H7 (cell line): ENCODE data around the gene S100A3. TPM values are rescaled to one million over a fixed set of nuclear protein-coding genes. Genes with fewer than 3 reads are reported as not detected.
"Not testable (repeated sequence)": the region's sequence is repeated elsewhere in the genome, so short reads cannot be mapped to it uniquely, and the experiment has no call there.

Source experiments
- DNase-seq: peaks from one replicate; pipeline ENCODE4 v3.0.0; 2012
- H3K27me3 ChIP-seq: 2 replicates; pipeline ENCODE4 v1.6.0; 2011; ENCODE audit warnings: mild to moderate bottlenecking, low read length; ENCODE audit not compliant: control insufficient read depth, insufficient read depth
- H3K36me3 ChIP-seq: replicated peaks from 2 replicates; pipeline ENCODE4 v1.5.1; 2011; ENCODE audit warnings: low read length; ENCODE audit not compliant: control insufficient read depth, insufficient read depth
- H3K4me3 ChIP-seq: 2 replicates; pipeline ENCODE4 v1.5.1; 2011; ENCODE audit warnings: low read depth, mild to moderate bottlenecking, control low read depth, low read length, moderate library complexity; ENCODE audit not compliant: insufficient read depth
- total RNA-seq: library from RNA; depleted of rRNA; stranded (reverse); fragments of >200 nt; shearing (Covaris generic); gene quantifications from 2 replicates; pipeline ENCODE4 v1.2.3, GENCODE V29; 2014

The S100A3 gene
- total RNA-seq, 1 experiment from 2014 or later = 0.31 TPM

DNA sequence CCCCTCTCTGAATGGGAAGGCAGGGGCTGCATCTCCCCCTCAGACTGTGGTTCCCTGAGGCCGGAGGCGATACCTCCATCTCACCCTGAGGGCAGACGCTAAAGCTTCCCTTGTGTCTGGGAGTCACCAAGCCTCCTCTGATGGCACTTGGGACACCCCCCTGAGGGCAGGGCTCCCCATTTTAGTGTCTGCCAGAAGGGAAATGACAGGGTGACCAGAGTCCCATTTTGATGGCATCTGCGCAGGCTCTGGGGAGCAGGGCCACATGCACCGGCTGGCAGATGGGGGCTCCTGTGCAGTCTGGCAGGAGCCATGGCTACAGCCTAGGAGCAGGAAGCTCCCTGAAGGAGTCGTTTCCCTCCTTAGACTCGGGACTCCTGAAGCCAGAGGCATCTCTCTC lies 14.9 kb upstream of the S100A3 start:
- Histone ChIP-seq H3K36me3 (no peaks in the 10 kb centered on the region), H3K4me3 (no peak overlapping the region), H3K27me3 (no peaks in the 10 kb centered on the region)
- DNase-seq = no peak

DNA sequence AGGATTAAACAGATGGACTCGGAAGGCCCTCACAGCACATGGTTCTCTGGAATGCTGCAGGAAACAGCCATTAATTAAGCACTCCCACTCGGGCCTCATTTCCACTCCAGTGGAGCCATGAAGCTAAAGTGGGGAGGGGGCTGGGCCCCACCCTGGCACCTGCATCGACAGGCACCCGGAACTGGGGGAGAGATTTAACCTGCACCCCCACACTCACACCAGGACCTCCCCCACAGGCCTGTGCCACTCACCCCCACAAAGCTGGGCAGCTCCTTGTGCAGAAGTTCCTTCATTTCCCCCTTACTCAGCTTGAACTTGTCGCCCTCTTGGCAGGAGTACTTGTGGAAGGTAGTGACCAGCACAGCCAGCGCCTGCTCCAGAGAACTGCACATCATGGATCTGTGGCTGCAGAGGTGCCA lies 14.4 kb upstream of the S100A3 start:
- Histone ChIP-seq H3K27me3 (no peaks in the 10 kb centered on the region), H3K4me3 (no peak overlapping the region), H3K36me3 (no peaks in the 10 kb centered on the region)
- DNase-seq = no peak

DNA sequence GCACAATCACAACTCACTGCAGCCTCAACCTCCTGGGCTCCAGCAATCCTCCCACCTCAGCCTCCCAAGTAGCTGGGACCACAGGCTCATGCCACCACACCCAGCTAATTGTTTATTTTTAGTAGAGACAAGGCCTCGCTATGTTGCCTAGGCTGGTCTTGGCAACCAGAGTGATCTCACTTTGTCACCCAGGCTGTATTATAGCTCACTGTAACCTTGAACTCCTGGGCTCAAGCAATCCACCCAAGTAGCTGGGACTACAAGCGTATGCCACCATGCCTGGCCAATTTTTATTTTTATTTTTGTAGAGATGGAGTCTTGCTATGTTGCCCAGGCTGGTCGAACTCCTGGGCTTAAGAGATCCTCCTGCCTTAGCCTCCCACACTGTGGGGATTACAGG lies 13.0 kb upstream of the S100A3 start:
- H3K36me3 ChIP-seq, H3K27me3 ChIP-seq, DNase-seq, H3K4me3 ChIP-seq: not testable (repeated sequence)

DNA sequence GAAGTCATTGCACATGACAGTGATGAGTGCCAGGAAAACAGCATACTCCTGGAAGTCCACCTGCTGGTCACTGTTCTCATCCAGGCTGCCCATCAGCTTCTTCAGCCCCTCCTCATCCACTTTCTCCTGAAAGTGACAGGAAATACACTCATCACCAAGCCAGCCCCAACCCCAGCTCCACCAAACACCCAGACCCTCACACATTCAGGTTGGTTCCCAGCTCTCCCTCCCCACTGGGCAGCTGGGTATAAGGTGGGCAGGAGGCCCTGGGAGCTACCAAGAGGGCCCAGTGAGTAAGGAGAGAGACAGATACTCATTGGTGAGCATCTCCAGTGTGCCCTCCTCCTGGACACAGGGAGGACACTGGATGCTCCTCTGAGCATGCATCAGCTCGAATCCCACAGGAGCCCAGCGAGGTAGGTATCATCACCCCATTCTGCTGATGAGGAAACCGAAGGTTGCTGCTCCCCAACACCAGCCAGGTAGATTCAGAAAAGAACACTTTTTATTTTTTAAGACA lies 12.5 kb upstream of the S100A3 start:
- Histone ChIP-seq H3K4me3 (no peak overlapping the region), H3K27me3 (no peaks in the 10 kb centered on the region), H3K36me3 (no peaks in the 10 kb centered on the region)
- DNase-seq = no peak

DNA sequence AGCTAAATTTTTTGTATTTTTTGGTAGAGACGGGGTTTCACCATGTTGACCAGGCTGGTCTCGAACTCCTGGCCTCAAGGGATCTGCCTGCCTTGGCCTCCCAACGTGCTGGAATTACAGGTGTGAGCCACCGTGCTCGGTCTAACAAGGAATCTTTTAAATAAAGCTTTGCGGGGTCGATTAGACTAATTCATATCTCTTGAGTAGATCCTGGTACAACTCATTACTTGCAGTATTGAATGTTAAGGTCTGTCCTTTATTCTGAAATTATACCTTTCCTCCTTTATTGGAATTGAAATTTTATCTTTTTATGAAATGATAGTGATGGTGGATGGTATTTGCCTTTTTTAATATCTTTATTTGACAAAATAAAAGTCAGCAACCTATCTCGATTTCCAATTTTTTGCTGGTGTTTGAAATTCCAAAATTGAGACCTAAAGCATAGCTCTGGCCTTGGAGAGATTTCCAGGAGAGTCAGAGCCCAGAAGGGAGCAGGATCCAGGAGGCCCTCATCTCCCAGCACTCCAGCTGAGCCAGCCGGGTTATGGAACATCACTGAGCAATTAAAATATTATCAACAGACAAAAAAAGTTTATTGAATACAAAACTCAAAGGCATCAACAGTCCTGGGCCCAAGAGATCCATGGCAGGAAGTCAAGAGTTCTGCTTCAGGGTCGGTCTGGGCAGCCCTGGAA lies 11.9 kb upstream of the S100A3 start:
- DNase-seq = no peak
- no peaks in the 10 kb centered on the region for H3K27me3 ChIP-seq
- no peak overlapping the region for H3K4me3 ChIP-seq
- H3K36me3 ChIP-seq = no peaks in the 10 kb centered on the region

DNA sequence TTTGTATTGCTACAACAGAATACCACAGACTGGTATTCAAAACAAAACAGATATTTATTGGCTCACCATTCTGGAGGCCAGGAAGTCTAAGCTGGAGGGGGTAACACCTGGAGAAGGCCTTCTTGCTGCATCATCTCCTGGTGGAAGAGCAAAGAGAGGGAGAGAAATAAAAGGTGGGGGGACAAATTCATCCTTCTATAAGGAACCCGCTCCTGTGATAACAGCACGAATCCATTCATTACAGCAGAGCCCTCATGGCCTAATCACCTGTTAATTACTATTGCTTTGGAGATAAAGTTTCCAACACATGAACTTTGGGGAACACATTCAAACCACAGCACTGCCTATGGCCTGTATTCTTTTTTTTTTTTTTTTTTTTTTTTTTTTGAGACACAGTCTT lies 11.2 kb upstream of the S100A3 start:
- Histone ChIP-seq H3K27me3 (no peaks in the 10 kb centered on the region), H3K36me3 (no peaks in the 10 kb centered on the region), H3K4me3 (no peak overlapping the region)
- no peak for DNase-seq

DNA sequence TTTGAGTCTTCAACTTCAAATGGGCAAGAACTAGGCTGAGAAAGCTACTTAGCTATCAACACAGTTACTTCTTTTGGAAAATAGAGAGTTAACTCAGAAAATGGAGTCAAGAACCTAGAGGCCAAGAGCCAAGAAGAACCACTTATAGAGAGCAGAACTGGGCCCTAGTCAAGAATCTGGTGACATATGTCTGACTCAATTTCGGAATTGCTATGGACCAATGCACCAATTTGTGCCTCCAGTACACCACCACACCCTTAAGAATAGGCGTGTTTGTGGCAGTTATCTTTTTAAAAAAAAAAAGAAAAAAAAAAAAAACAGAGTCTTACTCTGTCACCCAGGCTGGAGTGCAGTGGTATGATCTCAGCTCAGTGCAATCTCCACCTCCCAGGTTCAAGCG lies 8.8 kb upstream of the S100A3 start:
- H3K27me3 ChIP-seq = no peaks in the 10 kb centered on the region

DNA sequence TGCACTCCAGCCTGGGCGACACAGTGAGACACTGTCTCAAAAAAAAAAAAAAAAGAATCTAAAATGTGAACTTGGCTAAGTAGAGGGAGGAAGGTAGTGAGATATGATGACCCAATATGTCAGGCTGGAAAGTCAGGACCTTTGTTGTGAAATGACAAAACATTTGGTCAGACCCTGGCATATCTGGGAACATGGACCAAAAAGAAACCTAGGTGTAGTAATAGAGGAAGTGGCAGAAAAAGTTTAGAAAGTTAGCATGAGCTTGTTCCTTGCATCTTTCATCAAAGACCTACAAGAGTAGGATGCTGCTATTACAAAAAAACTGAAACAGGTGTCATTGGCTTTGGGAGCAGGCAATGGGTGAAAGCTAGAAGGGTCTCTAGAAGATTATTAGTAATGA lies 7.3 kb upstream of the S100A3 start:
- H3K27me3 ChIP-seq = no peaks in the 10 kb centered on the region

More for the DNA sequence above, 8.8 kb upstream of the S100A3 start:
- DNase-seq = no peak
- H3K36me3 ChIP-seq = no peaks in the 10 kb centered on the region
- H3K4me3 ChIP-seq = no peak overlapping the region

DNA sequence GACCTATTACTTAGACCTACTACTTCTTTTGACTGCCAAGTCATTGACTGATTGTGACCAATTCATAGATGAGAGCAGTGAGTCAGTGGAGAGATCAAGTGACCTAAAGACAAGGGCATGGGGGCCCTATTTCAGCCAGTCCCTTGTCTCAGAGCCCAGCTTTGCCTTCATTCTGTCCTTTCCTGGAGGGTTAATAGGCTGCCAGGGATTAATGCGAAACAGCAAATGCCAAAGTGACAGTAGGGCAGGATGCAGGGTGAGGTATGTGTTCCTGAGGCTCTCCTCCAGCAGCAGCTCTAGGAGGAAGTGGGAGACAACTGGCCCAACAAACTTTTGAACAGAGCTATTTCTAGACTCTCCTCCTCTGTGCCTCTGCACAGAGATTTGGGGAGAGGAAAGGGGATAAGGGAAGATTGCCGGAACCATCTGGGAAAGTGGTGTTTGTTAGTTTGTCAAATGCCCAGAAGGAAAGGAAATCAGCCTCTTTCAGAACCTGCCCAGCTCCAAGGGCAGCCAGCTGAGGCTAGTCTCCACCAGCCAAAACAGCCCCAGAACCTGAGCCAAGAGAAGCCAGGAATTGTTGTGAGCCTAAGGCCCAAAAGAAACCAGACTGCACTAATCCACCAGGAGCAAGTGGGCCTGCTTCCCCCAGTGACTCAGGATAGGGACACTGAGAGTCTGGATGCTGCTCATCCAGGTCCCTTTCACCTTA lies 4.9 kb upstream of the S100A3 start:
- H3K27me3 ChIP-seq = peaks cover 2% of the 10 kb centered on the region; the same call in 1 of the 2 replicates
- H3K4me3 ChIP-seq = no peak overlapping the region
- no peaks in the 10 kb centered on the region for H3K36me3 ChIP-seq
- no peak for DNase-seq

More for the DNA sequence above, 7.3 kb upstream of the S100A3 start:
- Histone ChIP-seq H3K36me3 (no peaks in the 10 kb centered on the region), H3K4me3 (no peak overlapping the region)
- no peak for DNase-seq

DNA sequence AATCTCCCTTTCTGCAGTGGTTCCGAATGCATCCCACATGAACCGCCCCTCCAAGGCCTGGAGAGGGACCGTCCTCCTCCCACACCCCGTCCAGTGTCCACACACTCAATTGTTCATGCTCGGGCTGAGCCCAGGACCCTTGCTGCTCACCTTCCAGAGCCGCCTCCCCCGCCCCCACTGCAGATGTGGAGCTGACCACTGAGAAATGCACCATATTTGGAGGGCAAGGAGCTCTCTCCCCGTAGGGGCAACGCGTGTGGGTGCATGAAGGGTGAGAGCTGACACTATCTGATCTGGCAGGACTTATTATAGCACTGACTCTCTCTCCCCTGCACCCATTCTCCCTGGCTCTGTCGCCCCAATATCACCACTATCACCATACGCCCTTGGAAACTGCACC lies 4.0 kb upstream of the S100A3 start:
- Histone ChIP-seq H3K36me3 (no peaks in the 10 kb centered on the region), H3K27me3 (peaks cover 2% of the 10 kb centered on the region; the same call in 1 of the 2 replicates), H3K4me3 (no peak overlapping the region)
- DNase-seq = no peak

DNA sequence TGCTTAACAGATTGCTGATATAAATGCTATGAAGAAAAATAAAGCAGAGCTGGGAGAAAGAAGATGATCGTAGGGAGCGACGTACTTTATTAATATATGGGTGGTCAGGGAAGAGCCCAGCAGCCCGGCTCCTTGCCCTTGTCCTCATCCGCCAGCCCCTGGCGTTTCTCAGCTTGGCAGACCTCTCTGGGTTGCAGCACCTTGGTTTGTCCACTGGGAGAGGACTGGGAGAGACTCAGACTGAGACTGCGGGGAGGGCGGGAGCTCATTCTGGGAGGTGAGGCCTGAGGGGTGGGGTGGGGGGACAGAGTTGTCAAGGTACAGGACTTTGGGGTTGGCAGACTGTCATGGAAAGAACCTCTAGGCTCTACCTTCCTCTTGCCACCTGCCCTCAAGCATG lies 3.3 kb upstream of the S100A3 start:
- peak; percentile 82 for DNase-seq
- H3K36me3 ChIP-seq = no peaks in the 10 kb centered on the region
- no peak overlapping the region for H3K4me3 ChIP-seq
- H3K27me3 ChIP-seq = peaks cover 2% of the 10 kb centered on the region; the same call in 1 of the 2 replicates

DNA sequence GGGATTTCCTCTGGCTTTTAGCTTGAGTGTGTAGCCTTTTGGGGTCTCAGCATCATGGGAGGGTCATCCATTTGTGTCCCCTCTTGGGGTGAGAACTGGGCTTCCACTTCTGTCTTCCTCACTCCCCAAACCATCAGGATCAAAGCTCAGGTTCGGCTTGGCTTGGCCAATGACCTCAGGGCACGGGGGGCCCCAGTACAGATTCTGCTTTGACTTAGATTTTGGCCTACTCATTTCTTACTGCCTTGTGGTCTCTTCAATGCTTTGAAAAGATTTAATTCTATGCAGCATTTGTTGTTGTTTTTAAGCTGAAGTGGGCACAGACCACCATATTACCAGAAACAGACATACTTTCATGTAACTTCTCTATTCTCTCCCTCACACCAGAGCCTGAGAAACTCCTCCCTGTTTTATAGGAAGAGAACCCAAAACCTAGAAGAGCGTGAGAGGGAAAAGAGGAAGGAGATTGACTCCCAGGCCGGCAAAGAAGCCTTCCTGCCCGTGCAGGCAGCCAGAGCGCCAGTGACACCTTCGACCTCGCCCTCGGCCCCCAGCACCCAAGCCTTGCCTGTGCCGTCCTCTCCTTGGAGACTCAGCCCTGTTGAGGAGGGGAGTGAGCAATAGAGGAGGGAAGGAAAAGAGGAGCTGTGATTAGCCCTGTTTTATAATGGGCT lies 1.9 kb upstream of the S100A3 start:
- H3K4me3 ChIP-seq = no peak overlapping the region
- no peaks in the 10 kb centered on the region for H3K36me3 ChIP-seq
- peaks cover 2% of the 10 kb centered on the region; the same call in 1 of the 2 replicates for H3K27me3 ChIP-seq
- no peak for DNase-seq

DNA sequence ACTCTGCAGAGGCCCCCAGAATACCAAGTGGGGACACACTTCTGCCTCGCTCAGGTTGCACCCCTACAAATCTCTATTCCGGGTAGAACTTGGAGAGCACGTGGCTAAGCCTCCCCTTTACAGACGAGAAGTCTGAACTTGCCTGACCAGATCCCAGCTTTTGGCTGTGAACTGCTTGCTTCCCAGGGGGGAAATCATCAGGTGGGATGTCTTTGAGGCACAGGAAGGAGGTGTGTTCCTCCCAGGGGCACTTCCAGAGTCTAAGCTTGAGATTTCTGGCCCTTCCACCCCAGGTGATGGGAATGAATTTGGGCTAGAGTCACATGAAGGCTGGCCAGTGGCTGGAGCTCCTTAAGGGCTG lies 1.3 kb upstream of the S100A3 start:
- Histone ChIP-seq H3K4me3 (no peak overlapping the region), H3K27me3 (peaks cover 2% of the 10 kb centered on the region; the same call in 1 of the 2 replicates), H3K36me3 (no peaks in the 10 kb centered on the region)
- DNase-seq = no peak

DNA sequence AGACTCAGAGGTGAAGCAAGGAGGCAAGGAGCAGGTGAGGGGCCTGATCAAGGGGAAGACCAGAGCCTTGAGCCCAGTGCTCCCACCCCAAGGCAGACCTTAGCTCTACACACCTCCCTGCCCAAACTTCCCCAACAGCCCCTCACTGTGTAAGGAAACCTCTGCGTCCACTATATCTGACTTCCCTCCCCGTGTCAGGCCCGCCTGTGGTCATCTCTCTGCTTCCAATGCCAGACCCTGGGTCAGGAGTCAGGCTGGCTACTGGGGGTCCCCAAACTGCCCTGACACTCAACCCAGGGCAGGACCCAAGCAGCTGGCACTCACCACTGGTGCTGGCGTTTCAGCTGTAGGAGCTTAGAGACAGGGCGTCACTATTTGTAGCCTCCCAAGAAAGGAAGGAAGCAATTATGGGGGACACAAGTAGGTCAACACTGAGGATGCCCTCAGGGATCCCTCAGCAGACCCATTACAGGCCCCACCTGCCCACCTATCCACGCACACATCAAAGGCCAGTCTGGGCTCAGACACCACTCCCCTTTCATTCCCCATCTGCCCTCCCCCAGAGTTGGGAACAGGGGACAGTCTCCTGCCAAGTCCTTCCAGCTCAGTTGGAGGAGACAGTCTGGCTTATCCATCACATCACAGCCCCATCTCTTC lies 811 bp upstream of the S100A3 start:
- no peak for DNase-seq

More for the DNA sequence above, 811 bp upstream of the S100A3 start:
- peaks cover 2% of the 10 kb centered on the region; the same call in 1 of the 2 replicates for H3K27me3 ChIP-seq
- no peak overlapping the region for H3K4me3 ChIP-seq
- no peaks in the 10 kb centered on the region for H3K36me3 ChIP-seq
